ENCODE data around the gene SYNGAP1.
"Not testable (repeated sequence)": the region's sequence is repeated elsewhere in the genome, so short reads cannot be mapped to it uniquely, and the experiment has no call there.

DNA sequence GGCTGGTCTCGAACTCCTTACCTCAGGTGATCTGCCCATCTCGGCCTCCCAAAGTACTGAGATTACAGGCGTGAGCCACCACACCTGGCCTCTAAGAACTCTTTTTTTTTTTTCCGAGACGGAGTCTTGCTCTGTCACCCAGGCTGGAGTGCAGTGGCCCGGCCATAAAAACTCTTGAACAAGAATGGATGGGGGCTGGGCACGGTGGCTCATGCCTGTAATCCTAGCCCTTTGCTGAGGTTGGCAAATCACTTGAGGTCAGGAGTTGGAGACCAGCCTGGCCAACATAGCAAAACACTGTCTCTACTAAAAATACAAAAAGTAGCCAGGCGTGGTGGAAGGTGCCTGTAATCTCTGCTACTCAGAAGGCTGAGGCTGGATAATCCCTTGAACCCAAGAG, 48.0 kb upstream of the SYNGAP1 start:
- TF ChIP-seq, protein P1, sequence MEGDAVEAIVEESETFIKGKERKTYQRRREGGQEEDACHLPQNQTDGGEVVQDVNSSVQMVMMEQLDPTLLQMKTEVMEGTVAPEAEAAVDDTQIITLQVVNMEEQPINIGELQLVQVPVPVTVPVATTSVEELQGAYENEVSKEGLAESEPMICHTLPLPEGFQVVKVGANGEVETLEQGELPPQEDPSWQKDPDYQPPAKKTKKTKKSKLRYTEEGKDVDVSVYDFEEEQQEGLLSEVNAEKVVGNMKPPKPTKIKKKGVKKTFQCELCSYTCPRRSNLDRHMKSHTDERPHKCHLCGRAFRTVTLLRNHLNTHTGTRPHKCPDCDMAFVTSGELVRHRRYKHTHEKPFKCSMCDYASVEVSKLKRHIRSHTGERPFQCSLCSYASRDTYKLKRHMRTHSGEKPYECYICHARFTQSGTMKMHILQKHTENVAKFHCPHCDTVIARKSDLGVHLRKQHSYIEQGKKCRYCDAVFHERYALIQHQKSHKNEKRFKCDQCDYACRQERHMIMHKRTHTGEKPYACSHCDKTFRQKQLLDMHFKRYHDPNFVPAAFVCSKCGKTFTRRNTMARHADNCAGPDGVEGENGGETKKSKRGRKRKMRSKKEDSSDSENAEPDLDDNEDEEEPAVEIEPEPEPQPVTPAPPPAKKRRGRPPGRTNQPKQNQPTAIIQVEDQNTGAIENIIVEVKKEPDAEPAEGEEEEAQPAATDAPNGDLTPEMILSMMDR (conservative IDR thresholded peaks at IDR 0.05; ENCODE audit: low read depth, low read length), result not testable (repeated sequence)
- TF ChIP-seq EZH2 (IDR thresholded peaks at IDR 0.05; ENCODE audit: borderline replicate concordance, low read depth, low read length, poor library complexity, severe bottlenecking), result not testable (repeated sequence)

All from A673 (cell line).